ENCODE results near the gene RESP18.

Gene RESP18

DNA sequence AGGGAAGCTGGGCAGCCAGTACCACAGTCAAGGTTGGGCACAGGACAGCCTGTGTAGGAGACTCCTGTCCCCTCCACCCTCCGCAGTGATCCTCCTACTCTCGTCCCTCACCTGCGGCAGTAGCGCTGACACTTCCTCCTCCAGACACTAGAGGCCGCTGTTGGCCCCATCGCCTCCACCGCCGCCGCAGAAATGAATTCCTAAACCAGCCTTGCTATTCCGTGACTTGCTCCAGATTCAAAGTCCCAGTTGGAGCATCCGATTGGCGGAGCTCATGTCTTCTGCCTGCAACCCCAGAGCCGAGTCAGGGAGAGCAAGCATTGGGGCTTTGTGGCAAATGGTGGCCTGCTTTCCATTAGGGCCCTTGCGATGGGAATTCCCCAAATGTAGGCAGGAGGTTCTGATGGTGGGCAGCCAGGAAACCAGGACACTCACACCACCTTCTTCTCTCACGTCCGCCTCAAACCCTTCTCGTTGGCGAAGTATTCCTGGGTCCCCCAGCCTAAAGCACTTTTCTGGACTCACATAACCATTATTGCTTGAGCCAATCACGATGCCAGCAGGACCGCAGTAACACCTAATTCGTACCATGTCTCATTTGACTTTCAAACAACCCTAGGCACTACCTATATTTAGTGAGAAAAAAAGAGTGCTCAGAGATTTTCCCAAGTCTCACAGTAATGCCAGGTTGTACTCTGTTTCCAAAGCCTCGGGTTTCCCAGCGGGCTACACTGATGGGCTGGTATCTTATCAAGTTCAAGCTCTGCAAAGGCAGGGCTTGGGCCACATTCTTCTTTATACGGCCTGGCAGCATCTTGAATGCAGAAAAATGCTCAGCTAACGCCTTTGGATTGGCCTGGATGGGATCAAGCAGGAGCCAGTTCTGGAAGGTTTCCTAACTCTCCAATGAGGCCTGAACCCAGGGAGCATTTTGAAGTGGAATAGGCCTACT, 54.6 kb downstream of the RESP18 start:
- DNase-seq (ENCODE audit: low spot score), result peak; percentile 90

All from cerebellar cortex (tissue), 1 donor.